T-helper 2 cell (primary cell): ENCODE measurements around the gene LPCAT1.
A peak's percentile ranks its signal among the peaks of the same experiment; 100 is the strongest.

Experiments
- DNase-seq, 5 experiments: peaks; one replicate each; pipeline versions ENCODE4 v3.0.0 to v3.0.0-alpha.2; 2012 to 2022

The LPCAT1 gene

DNA sequence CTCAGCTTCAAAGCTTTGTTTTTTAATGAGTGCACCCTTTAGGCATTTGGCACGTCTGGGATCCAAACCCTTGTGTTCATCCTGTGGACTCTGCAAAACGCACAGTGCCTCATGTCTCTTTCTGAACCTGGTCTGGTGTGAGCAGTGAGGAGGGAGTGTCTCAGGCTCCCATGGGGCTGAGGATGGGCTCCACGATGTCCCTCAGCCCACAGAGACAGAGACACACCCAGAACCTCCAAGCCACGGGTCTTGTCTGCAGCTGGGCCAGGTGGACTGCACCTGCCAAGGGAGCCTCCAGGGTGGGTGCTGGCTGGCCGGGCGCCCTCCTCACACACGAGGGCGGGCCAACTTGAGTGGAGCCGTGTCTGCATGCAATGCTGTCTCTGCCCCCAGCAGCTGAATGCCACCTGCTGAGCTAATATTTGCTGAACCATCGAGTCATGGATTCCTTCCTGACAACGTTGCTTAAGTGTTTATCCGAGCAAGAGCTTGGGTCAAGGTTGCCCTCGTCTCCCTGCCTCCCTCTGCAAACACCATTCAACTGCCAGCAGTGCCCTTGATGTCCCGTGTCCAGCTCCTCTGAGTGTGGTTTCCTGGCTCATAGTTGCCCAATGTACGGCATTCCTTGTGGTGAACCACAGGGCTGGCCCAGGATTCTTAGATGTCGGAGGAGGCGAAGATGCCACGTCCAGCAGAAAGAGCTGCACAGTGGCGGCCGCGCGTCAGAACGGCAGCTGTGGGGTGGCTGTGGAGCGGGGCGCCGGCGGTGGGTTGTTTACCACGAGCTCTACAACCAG is 31.4 kb upstream of the LPCAT1 start:
- DNase-seq, result no peak

DNA sequence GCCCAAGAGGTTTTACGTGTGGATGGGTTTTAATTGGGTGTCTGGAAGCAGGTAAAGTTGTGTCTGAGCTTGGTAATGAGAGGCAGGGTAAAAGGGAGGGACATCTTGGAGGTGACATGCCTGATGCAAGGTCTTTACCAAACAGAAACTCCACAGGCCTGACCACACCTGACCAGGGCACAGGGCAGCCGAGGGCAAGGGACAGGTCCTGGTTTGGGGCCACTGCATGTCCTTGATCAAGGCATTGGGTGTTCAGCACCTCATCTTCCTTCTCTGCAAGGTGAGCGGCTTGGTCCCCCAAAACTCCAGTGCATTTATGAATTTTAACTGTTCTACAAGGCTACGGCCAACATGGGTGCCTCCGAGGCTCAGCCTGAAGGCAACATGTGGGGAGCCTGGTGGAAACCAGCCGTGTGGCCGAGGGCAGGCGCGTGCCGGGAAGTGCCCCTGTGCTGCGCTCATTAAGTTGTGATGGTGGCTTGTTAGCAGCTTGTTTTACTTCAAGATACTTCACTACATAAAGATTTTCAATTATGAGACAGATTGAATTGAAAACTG is 30.7 kb upstream of the LPCAT1 start:
- no peak for DNase-seq

- no peak for DNase-seq
Measured at GRCh38 chr5:1553539-1554409, 30.0 kb upstream of the LPCAT1 start.

DNA sequence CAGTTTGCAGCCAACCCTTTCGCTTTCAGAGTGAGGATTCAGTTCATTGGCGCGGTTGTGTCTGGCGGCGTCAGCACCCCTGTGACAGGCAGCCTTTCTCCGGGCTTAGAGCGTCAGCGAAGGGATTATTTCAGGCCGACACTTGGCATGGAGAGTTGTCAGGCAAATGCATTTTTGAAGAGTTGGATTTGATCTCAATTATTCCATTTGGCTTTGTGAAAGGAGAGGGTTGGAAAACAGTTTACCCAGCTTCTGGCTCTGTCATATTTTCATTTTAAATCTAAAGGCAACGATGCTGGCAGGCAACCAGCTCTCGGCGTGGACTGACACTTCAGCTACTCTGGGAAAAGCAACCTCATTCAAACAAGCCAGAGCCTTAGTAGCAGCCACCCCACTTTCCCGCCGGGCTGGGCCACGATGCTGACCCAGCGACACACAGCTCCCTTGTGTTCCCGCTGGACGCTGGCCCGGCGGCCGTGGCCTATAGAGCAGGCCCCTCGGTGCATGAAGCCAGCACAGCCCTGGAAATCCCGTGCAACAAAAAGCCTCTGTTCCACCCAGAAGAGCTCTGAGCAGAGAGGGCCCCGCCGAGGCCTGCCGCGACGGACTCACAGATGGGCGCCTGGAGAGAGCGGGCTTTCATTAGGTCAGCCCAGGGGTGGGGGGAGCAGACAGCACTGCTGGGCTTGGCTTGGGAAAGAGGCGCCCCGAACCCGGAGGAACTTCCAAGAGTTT is 28.9 kb upstream of the LPCAT1 start:
- DNase-seq, result no peak

DNA sequence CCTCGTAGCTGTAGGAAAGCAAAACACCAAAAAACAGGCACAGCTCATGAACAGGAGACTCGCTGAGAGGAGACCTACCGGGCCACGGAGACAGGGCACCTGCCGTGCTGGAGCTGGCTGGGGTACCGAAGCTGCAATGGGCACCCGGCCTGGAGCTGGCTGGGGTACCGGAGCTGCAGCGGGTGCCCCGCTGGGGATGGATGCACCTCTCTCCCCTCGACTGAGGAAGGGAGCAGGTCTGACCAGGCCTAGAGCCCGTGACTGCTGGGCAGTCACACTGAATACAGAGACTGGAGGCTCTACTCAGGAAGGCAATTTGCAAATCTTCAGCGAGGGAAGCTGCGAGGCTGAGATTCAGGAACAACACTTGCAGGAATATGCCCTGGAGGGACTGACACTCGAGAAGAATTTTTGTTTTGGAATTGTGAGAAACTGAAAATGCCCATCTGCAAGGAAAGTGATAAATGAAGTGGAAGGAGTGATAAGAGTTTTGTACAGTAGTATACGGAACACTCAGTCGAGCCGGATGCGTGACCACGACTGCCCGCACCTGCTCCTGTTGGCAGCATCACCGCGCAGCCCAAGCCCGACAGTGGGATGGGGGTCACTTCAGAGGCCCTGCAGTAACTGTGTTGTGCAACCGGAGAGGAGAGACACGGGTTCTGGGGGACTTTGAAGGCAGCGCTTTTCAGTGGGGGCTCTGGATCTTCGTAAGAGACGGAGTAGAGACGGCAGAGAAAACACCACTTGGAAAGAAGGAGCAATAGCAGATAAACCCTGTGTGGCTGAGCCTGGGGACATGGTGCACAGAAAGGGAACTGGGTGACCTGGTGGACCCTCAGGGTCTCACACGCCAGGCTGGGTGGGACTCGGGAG is 27.9 kb upstream of the LPCAT1 start:
- no peak for DNase-seq

DNA sequence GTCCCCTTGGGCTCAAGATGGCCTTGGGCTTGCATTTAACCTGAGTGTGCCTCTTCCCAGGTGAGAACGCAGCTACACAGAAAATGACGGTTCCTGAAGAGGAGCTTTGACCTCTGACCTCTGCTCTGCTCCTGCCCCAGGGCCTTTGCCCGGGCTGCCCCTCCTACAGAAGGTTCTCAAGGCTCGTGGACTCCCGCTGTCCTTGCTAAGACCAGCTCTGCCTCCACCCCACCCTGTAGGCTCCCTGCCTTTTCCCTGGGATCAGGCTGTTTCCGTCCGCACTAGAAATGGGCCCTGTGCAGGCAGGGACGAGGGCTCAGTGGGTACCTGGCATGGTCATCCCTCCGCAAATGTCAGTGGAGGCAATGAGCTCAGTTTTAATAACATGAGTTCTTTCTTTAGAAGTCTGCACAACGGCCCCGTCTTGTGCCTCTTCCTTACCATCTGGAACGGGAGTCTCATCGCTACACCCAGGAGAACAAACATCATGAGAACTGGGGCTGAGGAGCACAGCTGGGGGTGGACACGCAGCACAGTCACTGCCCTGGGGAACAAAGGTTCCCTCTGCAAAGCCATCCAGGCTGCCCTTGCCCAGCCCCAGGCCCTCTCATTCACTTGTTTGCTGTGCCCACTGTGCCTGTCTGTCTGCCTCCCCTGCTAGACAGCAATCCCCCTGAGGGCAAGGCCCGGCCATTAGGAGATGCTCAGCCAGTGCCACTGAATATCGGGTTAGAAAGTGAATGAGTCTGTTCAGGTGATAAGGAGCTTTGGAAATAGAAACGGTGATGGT is 26.7 kb upstream of the LPCAT1 start:
- DNase-seq, result no peak

DNA sequence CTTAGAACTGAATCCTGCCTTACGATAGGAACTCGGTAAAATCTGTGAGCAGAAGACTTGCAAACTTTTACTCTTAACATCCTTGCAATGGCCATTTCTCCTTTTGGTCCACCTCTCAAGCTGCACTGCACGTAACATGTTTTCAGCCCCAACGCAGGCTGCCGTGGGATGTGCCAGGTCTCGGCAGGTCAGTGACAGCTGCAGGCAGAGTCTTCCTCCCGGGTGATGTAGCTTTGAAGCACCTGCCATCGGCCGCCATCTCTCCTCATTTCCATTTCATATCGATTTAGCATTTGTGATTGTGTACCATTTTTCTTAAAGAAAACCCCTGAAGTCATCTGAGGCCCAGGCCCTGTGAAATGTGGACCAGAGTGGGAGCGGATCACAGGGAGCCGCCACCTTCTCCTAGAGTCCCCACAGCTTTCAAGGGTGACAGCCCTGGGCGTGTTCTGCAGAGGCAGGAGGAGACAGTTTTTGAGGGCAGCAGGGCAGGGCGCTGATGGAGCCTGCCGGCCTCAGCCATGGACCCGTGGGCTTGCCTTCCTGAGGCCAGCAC is 25.8 kb upstream of the LPCAT1 start:
- no peak for DNase-seq

DNA sequence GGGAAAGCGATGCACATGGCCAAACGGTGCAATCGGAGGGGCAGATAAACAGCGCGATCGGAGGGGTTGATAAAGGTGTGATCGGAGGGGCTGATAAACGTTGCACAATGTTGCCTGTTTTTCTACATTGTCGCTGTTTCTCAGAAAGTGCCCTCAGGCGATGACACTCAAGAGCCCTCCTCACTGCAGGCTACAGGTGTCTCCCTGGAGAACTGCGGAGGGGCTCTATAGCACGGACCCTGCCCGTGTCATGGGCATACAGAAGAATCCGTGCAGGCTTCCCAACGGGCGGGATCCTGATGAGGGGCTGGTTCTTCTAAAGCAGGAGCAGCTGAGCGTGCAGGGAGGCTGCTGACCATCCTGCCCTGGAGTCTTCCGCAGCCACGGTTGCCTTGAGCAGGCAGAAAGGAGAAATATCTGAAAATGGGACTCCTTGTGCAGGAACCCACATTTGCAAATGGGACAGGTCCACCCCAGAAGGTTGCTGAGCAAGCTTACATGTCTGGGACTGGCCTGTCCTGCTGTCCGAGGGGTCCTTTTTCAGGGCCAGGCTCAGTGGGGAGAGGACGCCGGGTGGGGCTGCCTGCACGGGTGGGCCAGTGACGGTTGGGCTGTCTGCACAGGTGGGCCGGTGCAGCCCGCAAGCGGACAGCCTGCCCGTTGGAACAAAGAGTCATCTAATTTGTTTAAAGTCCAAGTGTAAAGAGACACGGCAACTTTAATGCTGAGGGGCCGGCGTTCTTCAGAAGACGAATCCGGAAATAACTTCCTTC is 25.1 kb upstream of the LPCAT1 start:
- no peak for DNase-seq

- no peak for DNase-seq
Measured at GRCh38 chr5:1547655-1548054, 23.9 kb upstream of the LPCAT1 start.

GRCh38 chr5:1547236-1547635 is 23.5 kb upstream of the LPCAT1 start:
- DNase-seq, result no peak

GRCh38 chr5:1546556-1546955 is 22.8 kb upstream of the LPCAT1 start:
- no peak for DNase-seq

- peak in 1 of 5 experiments; percentile 35 for DNase-seq
Measured at GRCh38 chr5:1545805-1546355, 22.1 kb upstream of the LPCAT1 start.

DNA sequence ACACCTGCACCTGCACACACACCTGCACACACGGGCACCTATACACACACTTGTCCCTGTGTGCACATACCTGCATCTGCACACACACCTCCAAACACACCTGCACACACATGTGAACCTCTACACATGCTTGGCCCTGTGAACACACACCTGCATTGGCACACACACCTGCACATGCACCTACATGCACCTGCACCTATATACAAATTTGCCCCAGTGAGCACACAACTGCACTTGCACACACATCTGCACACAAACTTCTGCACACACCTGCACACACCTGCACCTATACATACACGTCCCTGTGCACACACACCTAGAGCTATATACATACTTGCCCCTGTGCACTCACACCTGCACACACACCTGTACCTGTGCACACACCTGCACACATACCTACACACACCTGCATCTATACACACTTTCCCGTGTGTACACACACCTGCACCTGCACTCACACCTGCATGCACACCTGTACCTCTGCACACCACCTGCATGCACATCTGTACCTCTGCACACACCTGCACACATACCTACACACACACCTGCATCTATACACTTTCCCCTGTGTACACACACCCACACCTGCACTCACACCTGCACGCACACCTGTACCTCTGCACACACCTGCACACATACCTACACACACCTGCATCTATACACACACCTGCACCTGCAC is 21.5 kb upstream of the LPCAT1 start:
- DNase-seq, result no peak

- DNase-seq, result no peak
Measured at GRCh38 chr5:1544294-1544961, 20.7 kb upstream of the LPCAT1 start.

- DNase-seq, result no peak
Measured at GRCh38 chr5:1543398-1544293, 19.9 kb upstream of the LPCAT1 start.

DNA sequence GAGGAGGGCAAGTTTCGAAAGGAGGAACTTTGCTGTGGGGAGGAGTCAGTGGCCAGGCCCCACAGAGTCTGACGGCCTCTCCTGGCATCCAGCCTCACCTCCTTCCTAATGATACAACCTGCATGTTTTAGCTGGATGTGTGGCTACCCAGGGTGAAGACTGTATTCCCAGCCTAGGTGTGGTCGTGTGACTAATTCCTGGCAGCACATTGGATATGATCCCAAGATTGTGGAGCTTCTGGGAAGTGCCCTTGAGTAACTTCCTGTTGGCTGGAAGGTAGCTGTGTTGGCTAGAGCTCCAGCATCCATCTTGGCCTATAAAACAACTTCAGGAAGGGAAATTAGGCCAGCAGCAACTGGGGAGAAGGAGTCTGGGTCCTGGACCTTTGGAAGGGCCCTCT is 19.0 kb upstream of the LPCAT1 start:
- DNase-seq, result no peak

DNA sequence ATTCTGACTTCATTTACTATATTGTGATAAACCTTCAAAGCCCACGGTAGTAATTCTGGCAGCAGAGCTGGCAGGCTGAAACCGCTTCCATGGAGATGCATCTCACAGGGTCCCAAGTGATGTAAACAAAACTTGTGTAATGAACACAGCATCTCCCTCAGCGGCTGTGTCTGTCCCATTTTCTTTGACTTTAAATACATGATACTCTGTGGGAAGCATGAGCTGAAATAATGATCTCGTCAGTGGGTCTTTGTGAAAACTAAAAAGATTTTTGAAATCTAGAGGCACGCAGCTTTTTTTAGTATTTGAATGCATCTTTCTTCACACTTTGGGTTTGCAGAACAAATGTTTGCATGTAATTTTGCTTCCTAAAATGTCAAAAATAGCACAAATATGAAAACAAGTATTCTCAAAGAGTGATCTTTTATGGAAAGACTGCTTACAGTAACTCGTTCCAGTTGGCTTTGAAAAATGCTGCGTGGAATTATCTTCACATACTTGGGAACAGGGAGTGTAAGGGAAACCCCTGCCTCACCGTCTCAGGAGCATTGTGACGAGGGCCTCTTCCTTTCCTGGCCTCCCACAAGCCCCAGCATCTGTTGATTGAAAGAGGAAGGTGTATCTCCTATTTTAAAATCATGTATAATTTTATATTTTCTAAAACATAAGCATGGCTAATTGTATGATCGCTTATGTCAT is 18.1 kb upstream of the LPCAT1 start:
- no peak for DNase-seq
